AG09319 (cell line): ENCODE data around the gene TUBGCP3.
"Not testable (repeated sequence)": the region's sequence is repeated elsewhere in the genome, so short reads cannot be mapped to it uniquely, and the experiment has no call there.

ENCODE experiments used
- DNase-seq: peaks from one replicate; pipeline ENCODE4 v3.0.0-alpha.2; 2010; ENCODE audit warnings: low read depth; ENCODE audit errors: extremely low read depth
- CTCF ChIP-seq: IDR thresholded peaks from 2 replicates; pipeline ENCODE4 v1.5.1; 2011; ENCODE audit warnings: low read depth, mild to moderate bottlenecking, inconsistent platforms, low read length, moderate library complexity

Gene TUBGCP3

DNA sequence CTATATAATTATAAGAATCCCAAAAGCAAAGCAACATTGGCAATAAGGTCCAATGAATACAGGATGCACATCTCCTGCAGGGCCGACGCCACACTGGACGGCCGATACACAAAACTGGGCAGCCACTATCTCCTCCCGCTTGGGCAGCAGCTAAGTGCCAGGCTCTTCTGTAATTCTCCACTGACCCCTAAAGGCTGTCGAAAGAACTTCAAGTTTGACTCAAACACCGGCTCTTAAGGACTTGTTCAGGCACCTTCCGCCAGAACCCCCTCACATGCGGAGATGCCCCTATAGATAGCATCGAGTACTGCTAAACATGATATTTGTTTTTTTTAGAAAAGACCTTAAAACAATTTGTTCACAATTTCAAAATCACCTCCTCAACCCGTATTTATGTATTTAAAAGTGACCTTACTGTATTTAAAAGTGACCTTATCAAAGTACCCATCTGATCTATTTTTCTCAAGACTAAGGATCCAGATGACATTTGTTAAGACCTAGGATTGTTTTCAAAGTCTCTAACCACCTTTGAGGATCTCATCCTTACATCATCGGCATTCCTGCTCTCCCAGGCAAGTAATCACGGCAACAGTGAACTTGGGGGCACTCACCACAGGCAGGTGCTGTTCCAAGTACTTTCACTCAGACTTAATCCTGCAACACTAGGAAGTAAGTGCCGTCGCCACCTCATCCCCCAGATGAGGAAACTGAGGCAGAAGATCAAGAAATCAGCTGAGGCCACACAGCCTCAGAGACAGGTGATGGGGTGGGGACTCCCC lies 77.8 kb downstream of the TUBGCP3 start:
- DNase-seq = peak; percentile 19
- peak; percentile 59 for TF ChIP-seq CTCF

DNA sequence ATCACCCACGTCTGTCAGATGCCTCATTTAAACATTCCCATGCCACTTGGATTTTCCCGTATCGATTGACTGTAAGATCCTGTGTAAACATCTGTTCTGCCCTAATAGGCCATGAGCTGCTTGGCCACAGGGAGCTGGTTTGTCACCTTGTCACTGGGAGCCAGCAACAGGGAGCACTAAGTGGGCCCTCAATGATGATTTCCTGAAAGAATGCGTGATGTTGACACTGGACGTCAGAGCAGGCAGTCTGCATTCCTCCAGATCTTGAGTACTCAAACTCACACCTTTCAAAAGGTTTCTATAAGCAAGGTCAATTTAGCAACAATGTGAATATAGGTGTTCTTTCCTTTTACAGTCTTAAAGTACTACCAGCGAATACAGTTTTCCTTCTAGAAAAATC lies 78.8 kb downstream of the TUBGCP3 start:
- TF ChIP-seq CTCF = no peak
- no peak for DNase-seq

GRCh38 chr13:112506046-112506445 lies 81.9 kb downstream of the TUBGCP3 start:
- TF ChIP-seq CTCF = no peak
- DNase-seq = no peak

DNA sequence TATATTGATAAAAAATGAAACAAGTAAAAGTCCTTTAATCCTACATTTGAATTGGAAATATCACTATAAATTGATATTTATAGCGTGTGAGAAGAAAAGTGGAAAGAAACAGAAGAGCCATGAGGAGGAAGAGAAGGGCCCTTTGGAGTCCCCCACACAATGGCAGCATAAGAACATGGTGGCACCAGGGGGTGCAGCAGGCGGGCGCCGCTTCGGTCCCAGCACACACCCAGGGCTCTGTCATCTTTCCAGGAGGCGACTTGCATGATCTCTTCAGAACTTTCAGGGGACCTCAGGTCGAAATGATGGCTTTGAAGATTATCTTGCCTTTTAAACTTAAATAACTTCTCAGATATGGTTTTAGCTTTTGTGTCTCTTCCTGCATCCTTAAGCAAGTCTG lies 91.8 kb downstream of the TUBGCP3 start:
- no peak for TF ChIP-seq CTCF
- DNase-seq = no peak

GRCh38 chr13:112495465-112495864 lies 92.5 kb downstream of the TUBGCP3 start:
- TF ChIP-seq CTCF = no peak
- DNase-seq = no peak

DNA sequence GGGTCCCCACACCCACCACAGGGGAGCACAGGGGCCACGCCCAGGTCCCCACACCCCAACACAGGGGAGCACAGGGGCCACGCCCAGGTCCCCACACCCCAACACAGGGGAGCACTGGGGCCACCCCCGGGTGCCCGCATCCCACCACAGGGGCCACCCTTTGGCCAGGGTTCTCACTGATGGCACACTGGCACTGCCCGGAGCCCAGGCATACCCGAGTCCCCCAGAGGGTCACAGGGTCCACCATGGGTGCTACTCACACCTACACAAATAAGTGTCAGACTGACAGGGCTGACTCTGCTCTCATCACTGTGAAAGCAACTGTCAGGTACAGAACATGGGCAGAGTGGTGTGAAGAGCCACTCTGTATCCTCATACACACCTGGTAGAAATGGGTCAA lies 98.8 kb downstream of the TUBGCP3 start:
- no peak for TF ChIP-seq CTCF
- DNase-seq = no peak

- not testable (repeated sequence) for DNase-seq
Measured at GRCh38 chr13:112488343-112489050, 99.5 kb downstream of the TUBGCP3 start.

GRCh38 chr13:112487127-112487517 lies 100.8 kb downstream of the TUBGCP3 start:
- no peak for DNase-seq
- no peak for TF ChIP-seq CTCF
